Body of pancreas (tissue), 4 donors: ENCODE results near the gene DHX34. TPM values are rescaled to one million over a fixed set of nuclear protein-coding genes. Genes with fewer than 3 reads are reported as not detected.
"Not testable (repeated sequence)": the region's sequence is repeated elsewhere in the genome, so short reads cannot be mapped to it uniquely, and the experiment has no call there.

Source experiments
- ATAC-seq: fragments of 150-250 bp; one replicate; pipeline ENCODE4 v1.9.1; 2016
- DNase-seq, 4 donors: peaks; one replicate each; pipeline ENCODE4 v3.0.0-alpha.2; 2019
- H3K27ac ChIP-seq, 4 donors: fragments of 200-600 bp; sonication (generic); 1 replicate in 3 of 4; 2 replicates in 1 of 4; pipeline versions ENCODE4 v1.5.1 to v1.6.1; 2016 to 2019; ENCODE audit warnings: mild to moderate bottlenecking in 1 of 4, mixed read lengths in 1 of 4, moderate library complexity in 1 of 4
- H3K27me3 ChIP-seq, 2 donors: fragments of 200-600 bp; sonication (generic); one replicate each; pipeline ENCODE4 v1.6.0; 2016; ENCODE audit warnings: mild to moderate bottlenecking in 1 of 2
- H3K36me3 ChIP-seq, 2 donors: fragments of 200-600 bp; sonication (generic); replicated peaks in 1 of 2; 2 replicates each; pipeline ENCODE4 v1.5.1; 2016; ENCODE audit warnings: low read depth in 2 of 2; ENCODE audit not compliant: insufficient read depth in 1 of 2
- H3K4me1 ChIP-seq: fragments of 200-600 bp; sonication (generic); one replicate; pipeline ENCODE4 v1.6.0; 2016
- H3K4me3 ChIP-seq, 2 donors: fragments of 200-600 bp; sonication (generic); 1 replicate in 1 of 2; 2 replicates in 1 of 2; pipeline ENCODE4 v1.5.1; 2016 to 2019
- H3K9me3 ChIP-seq, 3 donors: fragments of 200-600 bp; sonication (generic); 1 replicate in 2 of 3; 2 replicates in 1 of 3; pipeline ENCODE4 v1.5.1; 2016
- CTCF ChIP-seq, 7 experiments: fragments of 450-650 bp in 4 of 7; fragments of 200-600 bp in 3 of 7; sonication (generic) in 3 of 7; IDR thresholded peaks; one replicate each; pipeline ENCODE4 v1.5.1; 2016 to 2019; ENCODE audit warnings: antibody characterized with exemption in 7 of 7
- POLR2A ChIP-seq, 3 donors: fragments of 450-650 bp; IDR thresholded peaks; one replicate each; pipeline ENCODE4 v1.6.1; 2016; ENCODE audit warnings: antibody characterized with exemption in 3 of 3, mild to moderate bottlenecking in 2 of 3
- WGBS, 2 donors: methylation state at CpG; one replicate each; pipeline ENCODE4 v1.1.5; 2017; 5-methylcytosine and 5-hydroxymethylcytosine counted together
- intact Hi-C: fragments of 100-400 bp; cut with DNase I; formaldehyde crosslinking; loops from one replicate; pipeline ENCODE4 v1.15.1; 2023
- total RNA-seq, 2 donors: library from RNA; depleted of rRNA; stranded (reverse); fragments of >200 nt; gene quantifications; one replicate each; pipeline ENCODE4 v1.1.0, GENCODE V29; 2016

Gene DHX34
- total RNA-seq, 2 donors from 2014 or later: 16.1 to 50.4 TPM

GRCh38 chr19:47407417-47407774 is 58.3 kb downstream of the DHX34 start:
- Histone ChIP-seq H3K36me3 (no peaks in the 10 kb centered on the region), H3K4me3 (no peak overlapping the region), H3K9me3 (no peaks in the 10 kb centered on the region), H3K27ac (no peak overlapping the region), H3K4me1 (no peaks in the 10 kb centered on the region), H3K27me3 (no peaks in the 10 kb centered on the region)
- ATAC-seq (no peak), DNase-seq (no peak)
- no peak for TF ChIP-seq CTCF (IDR thresholded peaks at IDR 0.05)
- no peak for TF ChIP-seq POLR2A (IDR thresholded peaks at IDR 0.05)
- intact Hi-C loops: no loop called here
- 13 to 17% methylated on average over 3 to 14 of the region's 14 CpGs for whole genome bisulfite sequencing, 2 donors

DNA sequence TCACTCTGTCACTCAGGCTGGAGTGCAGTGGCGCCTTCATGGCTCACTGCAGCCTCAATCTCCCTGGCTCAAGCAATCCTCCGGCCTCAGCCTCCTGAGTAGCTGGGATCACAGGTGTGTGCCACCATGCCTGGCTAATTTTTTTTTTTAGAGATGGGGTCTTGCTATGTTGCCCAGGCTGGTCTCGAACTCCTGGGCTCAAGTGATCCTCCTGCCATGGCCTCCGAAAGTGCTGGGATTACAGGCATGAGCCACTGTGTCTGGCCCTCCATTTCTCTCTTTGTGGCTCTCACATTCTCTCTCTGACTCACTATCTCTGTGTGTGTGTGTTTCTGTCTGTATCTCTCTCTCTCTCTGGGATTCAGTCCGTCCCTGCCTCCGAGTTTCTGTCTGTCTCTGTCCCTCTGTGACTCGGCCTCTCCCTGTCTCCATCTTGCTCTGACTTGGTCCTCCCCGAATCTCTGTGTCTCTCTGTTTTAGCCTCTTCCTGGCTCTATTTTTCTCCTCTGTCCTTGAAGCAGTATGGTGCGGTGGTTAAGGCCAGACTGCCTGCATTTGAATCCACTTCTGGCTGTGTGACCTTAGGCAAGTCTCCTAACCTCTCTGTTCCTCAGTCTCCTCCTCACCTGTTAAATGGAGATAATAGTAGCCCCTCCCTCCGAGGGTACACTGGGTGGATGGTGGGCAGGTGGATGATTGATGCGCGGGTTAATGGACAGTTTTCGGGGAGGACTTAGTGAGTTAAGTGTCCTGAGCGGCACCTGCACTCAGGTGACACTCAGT is 59.2 kb downstream of the DHX34 start:
- DNase-seq (no peak), ATAC-seq (no peak)
- intact Hi-C loops: no loop called here
- TF ChIP-seq POLR2A (IDR thresholded peaks at IDR 0.05) (no peak), CTCF (IDR thresholded peaks at IDR 0.05) (no peak)
- Histone ChIP-seq H3K27me3 (no peaks in the 10 kb centered on the region), H3K27ac (no peak overlapping the region), H3K4me3 (no peak overlapping the region), H3K9me3 (no peaks in the 10 kb centered on the region), H3K4me1 (no peaks in the 10 kb centered on the region), H3K36me3 (no peaks in the 10 kb centered on the region)
- WGBS, 2 donors: 70 to 76% methylated on average over 14 of the region's 14 CpGs

DNA sequence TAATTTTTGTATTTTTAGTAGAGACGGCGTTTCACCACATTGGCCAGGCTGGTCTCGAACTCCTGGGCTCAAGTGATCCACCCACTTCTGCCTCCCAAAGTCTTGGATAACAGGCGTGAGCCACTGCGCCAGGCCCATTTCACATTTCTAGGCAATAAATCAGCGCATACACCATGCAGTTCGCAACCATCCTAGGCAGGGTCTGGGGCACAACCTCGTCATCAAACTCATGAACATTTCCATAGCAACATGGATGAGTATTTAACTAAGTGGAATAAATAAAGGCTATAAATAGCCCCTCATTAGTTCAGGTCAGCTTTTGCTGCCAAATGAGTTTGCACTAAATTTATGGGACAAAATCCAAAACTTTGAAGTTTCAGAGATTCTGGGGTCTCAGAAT is 62.0 kb downstream of the DHX34 start:
- TF ChIP-seq CTCF (IDR thresholded peaks at IDR 0.05) (no peak), POLR2A (IDR thresholded peaks at IDR 0.05) (no peak)
- Histone ChIP-seq H3K27ac (no peak overlapping the region), H3K4me1 (no peaks in the 10 kb centered on the region), H3K27me3 (no peaks in the 10 kb centered on the region), H3K4me3 (no peak overlapping the region), H3K9me3 (no peaks in the 10 kb centered on the region), H3K36me3 (no peaks in the 10 kb centered on the region)
- WGBS, 2 donors: 81% methylated on average over 8 of the region's 8 CpGs
- intact Hi-C loops: no loop called here
- ATAC-seq (no peak), DNase-seq (no peak)

DNA sequence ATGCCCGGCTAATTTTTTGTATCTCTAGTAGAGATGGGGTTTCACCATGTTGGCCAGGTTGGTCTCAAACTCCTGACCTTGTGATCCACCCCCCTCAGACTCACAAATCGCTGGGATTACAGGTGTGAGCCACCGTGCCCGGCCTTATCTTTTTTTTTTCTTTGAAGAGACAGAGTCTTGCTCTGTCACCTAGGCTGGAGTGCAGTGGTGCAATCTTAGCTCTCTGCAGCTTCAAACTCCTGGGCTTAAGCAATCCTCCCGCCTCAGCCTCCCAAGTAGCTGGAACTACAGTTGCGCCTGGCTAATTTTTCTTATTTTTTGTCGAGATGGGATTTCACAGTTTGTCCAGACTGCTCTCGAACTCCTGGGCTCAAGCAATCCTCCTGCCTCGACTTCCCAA is 62.6 kb downstream of the DHX34 start:
- H3K4me1 ChIP-seq, ATAC-seq, intact Hi-C loops, DNase-seq, H3K27ac ChIP-seq, H3K36me3 ChIP-seq, H3K4me3 ChIP-seq, H3K9me3 ChIP-seq, H3K27me3 ChIP-seq: not testable (repeated sequence)
- WGBS, 2 donors: 52 to 60% methylated on average over 9 of the region's 9 CpGs

DNA sequence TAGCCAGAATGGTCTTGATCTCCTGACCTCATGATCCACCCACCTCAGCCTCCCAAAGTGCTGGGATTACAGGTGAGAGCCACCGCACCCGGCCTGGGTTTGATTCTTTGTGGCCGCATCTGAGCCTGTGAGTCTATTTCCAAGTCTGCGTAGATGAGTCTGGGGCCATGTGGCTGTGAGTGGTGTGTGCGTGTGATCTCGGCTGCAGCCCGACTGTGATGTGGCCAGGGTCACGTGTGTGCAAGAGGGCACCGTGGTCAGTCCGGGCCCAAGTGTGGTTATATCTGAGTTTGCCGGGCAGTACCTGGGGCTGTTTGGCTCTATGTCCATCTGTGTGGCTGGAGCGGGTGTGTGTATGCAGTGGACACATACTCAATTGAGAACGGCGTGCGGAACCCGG is 64.8 kb downstream of the DHX34 start:
- DNase-seq (no peak), ATAC-seq (no peak)
- H3K4me3 ChIP-seq: no peak overlapping the region
- no peak overlapping the region for H3K27ac ChIP-seq
- TF ChIP-seq CTCF (IDR thresholded peaks at IDR 0.05): no peak
- no peak for TF ChIP-seq POLR2A (IDR thresholded peaks at IDR 0.05)
- WGBS, 2 donors: 79 to 88% methylated on average over 13 to 14 of the region's 16 CpGs
- no peaks in the 10 kb centered on the region for H3K36me3 ChIP-seq
- intact Hi-C loops: no loop called here
- no peaks in the 10 kb centered on the region for H3K9me3 ChIP-seq
- no peaks in the 10 kb centered on the region for H3K4me1 ChIP-seq
- H3K27me3 ChIP-seq: peaks cover 0 to 12% of the 10 kb centered on the region in 2 donors
